Glutamatergic neuron (in vitro differentiated cells): ENCODE data around the gene ALG3. TPM values are rescaled to one million over a fixed set of nuclear protein-coding genes. Genes with fewer than 3 reads are reported as not detected.

Source experiments
- DNase-seq: peaks from one replicate; pipeline ENCODE4 v3.0.0; 2022
- H3K27ac Mint-ChIP-seq: one replicate; pipeline ENCODE4 v1.8.0; 2020; ENCODE audit warnings: mild to moderate bottlenecking, mixed read lengths, inconsistent platforms; ENCODE audit not compliant: unreplicated experiment
- H3K27me3 Mint-ChIP-seq: one replicate; pipeline ENCODE4 v1.8.0; 2020; ENCODE audit warnings: mild to moderate bottlenecking, moderate library complexity, mixed read lengths, inconsistent platforms; ENCODE audit not compliant: unreplicated experiment
- H3K36me3 Mint-ChIP-seq: one replicate; pipeline ENCODE4 v1.8.0; 2020; ENCODE audit warnings: mild to moderate bottlenecking, mixed read lengths, inconsistent platforms; ENCODE audit not compliant: unreplicated experiment
- H3K4me1 Mint-ChIP-seq: one replicate; pipeline ENCODE4 v1.8.0; 2020; ENCODE audit warnings: mild to moderate bottlenecking, low read depth, mixed read lengths, inconsistent platforms; ENCODE audit not compliant: unreplicated experiment
- H3K4me3 Mint-ChIP-seq: one replicate; pipeline ENCODE4 v1.8.0; 2020; ENCODE audit warnings: mild to moderate bottlenecking, mixed read lengths, inconsistent platforms; ENCODE audit not compliant: unreplicated experiment
- H3K9me3 Mint-ChIP-seq: one replicate; pipeline ENCODE4 v1.8.0; 2020; ENCODE audit warnings: mild to moderate bottlenecking, moderate library complexity, mixed read lengths, inconsistent platforms; ENCODE audit not compliant: unreplicated experiment
- total RNA-seq: library from RNA; stranded (reverse); fragmentation: NEBNext Ultra II Directional; extraction: Animal tissue kit (Norgen Biotek cat#: 25700); gene quantifications from one replicate; pipeline ENCODE4 v1.2.1, GENCODE V29; 2021; ENCODE audit not compliant: unreplicated experiment
- TF ChIP-seq, protein P1 (sequence below): fragments of 200-600 bp; sonication (generic); IDR thresholded peaks from one replicate; pipeline ENCODE4 v1.5.0; 2021; ENCODE audit not compliant: partially characterized antibody, unreplicated experiment

The ALG3 gene
- total RNA-seq, 1 donor from 2014 or later = 26.5 TPM

DNA sequence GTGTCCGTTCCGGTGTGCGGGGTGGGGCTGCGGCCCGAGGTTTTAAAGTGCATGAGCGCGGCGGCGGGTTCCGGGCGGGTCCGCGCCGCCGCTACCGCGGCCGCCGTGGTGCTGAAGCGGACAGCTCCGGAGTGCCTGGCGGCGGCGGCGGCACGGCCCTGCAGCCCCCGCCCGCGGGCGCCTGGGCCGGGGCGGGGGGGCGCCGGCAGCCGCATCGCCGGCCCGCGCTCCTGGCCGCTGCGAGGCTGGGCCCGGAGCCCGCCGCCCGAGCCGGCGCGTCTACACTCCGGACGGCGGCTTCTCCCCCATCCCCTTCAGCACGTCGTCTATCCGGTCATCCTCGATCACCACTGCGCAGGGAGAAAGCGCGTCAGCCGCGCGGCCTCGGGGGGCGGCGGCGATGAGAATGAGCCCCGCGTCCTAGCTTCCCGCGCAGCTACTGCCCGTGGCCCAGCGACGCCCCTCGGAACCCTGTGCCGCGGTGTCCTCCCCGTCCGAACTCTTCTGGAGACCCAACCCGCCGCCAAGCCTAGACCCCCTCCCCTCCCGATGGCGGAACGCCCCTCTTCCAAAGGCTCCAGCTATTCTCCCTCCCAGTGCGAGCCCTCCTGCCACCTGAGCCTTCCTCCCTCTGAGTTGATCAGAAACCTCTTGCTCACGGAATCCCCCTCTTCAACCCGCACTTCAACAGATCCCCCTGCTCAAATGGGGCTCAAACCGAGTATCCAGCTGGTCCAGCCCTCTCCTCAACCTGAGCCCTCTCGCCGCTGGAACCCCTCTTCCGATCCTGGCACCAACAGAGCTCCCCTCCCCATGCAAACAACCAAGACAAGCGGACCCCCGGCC, 11.3 kb upstream of the ALG3 start:
- Mint-ChIP-seq H3K27ac (peak overlapping the region; percentile 74), H3K36me3 (peaks cover 5% of the 10 kb centered on the region), H3K27me3 (peaks cover 31% of the 10 kb centered on the region), H3K9me3 (peaks cover 18% of the 10 kb centered on the region), H3K4me1 (peaks cover 6% of the 10 kb centered on the region), H3K4me3 (peak overlapping the region; percentile 91)
- TF ChIP-seq, protein P1, sequence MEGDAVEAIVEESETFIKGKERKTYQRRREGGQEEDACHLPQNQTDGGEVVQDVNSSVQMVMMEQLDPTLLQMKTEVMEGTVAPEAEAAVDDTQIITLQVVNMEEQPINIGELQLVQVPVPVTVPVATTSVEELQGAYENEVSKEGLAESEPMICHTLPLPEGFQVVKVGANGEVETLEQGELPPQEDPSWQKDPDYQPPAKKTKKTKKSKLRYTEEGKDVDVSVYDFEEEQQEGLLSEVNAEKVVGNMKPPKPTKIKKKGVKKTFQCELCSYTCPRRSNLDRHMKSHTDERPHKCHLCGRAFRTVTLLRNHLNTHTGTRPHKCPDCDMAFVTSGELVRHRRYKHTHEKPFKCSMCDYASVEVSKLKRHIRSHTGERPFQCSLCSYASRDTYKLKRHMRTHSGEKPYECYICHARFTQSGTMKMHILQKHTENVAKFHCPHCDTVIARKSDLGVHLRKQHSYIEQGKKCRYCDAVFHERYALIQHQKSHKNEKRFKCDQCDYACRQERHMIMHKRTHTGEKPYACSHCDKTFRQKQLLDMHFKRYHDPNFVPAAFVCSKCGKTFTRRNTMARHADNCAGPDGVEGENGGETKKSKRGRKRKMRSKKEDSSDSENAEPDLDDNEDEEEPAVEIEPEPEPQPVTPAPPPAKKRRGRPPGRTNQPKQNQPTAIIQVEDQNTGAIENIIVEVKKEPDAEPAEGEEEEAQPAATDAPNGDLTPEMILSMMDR = no peak
- DNase-seq = peak; percentile 54

DNA sequence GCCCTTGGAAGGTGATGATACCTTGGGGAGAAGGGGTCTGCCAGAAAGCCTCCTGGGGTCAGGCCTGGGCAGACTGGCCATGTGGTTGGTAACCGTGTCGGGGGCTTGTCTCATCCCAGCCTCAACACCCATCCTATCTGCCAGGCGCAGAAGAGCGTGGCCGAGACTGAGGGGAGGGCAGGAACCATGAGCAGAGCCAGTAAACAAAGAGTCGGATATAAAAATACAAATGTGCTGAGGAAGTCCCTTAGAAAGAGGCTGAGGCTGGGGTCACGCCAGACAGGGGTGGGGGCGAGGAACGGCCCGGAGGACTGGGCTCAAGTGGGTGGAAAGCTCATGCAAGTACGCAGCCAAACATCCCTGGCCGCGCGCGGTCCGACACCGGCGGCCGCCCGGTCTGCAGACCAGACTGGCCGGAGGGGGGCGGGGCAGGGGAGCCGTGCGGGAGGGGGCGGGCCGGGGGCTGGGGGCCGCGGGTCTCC, 10.7 kb upstream of the ALG3 start:
- TF ChIP-seq, protein P1 = no peak
- Mint-ChIP-seq H3K9me3 (peaks cover 18% of the 10 kb centered on the region), H3K27ac (peak overlapping the region; percentile 76)

DNA sequence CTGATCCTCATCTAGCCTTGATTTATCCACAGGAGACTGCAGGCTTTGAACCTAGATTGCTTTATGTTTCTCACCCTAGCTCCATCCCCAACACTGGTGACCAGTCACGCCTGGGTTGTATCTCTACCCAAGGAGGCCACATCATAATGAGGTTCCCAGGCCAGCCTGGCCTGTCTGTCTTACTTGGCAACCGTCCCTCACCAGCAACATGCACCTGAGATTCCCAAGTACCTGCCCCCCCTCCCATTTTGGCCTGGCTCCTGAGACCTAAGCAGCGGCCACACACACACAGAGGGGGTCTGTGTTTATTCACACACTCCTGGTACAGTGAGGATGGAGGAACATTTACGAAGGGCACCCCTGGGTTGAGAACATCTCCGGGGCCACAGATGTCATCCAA, 10.2 kb upstream of the ALG3 start:
- no peak for DNase-seq
- Mint-ChIP-seq H3K9me3 (peaks cover 18% of the 10 kb centered on the region), H3K4me1 (peaks cover 6% of the 10 kb centered on the region)

More for the DNA sequence above, 10.7 kb upstream of the ALG3 start:
- Mint-ChIP-seq H3K4me3 (peak overlapping the region; percentile 89), H3K36me3 (peaks cover 5% of the 10 kb centered on the region), H3K4me1 (peaks cover 6% of the 10 kb centered on the region), H3K27me3 (peaks cover 31% of the 10 kb centered on the region)
- no peak for DNase-seq

GRCh38 chr3:184257083-184257915, 8.5 kb upstream of the ALG3 start:
- peaks cover 18% of the 10 kb centered on the region for H3K9me3 Mint-ChIP-seq
- peaks cover 5% of the 10 kb centered on the region for H3K36me3 Mint-ChIP-seq
- DNase-seq = no peak
- TF ChIP-seq, protein P1 = no peak
- no peak overlapping the region for H3K4me3 Mint-ChIP-seq
- no peak overlapping the region for H3K27ac Mint-ChIP-seq
- peaks cover 27% of the 10 kb centered on the region for H3K27me3 Mint-ChIP-seq
- H3K4me1 Mint-ChIP-seq = peaks cover 6% of the 10 kb centered on the region

More for the DNA sequence above, 10.2 kb upstream of the ALG3 start:
- peak overlapping the region; percentile 89 for H3K4me3 Mint-ChIP-seq
- H3K36me3 Mint-ChIP-seq = peaks cover 5% of the 10 kb centered on the region
- no peak overlapping the region for H3K27ac Mint-ChIP-seq
- peaks cover 31% of the 10 kb centered on the region for H3K27me3 Mint-ChIP-seq
- TF ChIP-seq, protein P1 = no peak
